HG03571 (cell line): ENCODE results near the gene AKAP12.
"Not testable (repeated sequence)": the region's sequence is repeated elsewhere in the genome, so short reads cannot be mapped to it uniquely, and the experiment has no call there.

Source experiments
- ATAC-seq: cut with Tn5 transposase; IDR thresholded peaks from one replicate; pipeline ENCODE4 v1.9.1; 2021; ENCODE audit not compliant: unreplicated experiment

Gene AKAP12

DNA sequence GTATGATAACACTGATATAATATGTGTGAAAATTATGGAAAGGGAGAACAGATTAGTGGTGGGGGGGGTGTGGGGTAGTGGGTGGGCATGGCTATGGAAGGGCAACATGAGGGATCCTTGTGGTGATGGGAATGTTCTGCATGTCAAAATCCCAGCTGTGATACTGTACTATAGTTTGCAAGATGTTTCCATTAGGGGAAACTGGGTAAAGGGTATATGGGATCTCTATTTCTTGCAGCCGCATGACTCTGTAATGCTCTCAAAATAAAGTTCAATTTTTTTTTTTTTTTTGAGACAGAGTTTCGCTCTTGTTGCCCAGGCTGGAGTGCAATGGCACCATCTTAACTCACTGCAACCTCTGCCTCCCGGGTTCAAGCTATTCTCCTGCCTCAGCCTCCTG, 137.3 kb downstream of the AKAP12 start:
- ATAC-seq: no peak

DNA sequence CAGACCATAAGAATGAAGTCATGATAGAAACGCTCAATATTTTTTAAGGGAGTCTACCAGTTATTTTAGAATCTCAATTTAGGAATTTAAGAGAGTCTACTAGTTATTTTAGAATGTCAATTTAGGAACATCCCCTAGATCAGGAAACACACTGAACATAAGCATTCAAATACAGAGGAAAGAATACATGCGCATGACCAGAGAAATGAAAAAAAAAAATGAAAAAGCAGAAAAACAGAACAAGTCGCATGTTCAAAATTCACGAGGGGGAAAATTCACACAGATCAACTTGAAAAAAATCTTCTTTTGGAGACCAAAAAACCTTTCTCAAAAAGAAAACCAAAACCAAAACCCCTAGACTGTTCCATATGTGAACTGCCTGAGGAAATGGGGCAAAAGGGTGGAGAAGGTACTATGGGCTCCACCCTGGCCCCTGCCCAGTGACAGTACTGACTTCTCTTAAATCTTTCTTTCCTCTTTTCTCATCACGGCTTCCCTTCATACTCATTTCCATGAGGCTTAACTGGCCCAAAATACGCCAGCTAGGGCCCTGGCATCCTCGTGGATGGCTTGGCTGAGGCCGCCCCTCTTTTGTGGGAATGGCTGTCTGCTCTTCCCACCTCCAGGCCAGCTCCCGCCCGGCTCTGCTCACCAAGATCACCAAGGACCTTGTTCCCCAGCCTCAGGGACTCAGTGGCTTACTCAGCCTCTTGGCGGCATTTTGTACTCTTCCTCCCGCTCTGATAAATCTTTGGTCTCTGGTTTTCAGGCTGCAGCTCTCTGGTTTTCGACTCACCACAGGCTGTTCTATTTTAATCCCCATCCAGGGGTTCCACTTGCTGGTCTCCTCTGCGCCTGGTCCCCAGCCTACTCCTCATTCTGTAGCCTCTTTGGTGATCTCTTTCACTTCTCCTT, 140.4 kb downstream of the AKAP12 start:
- peak; percentile 52 for ATAC-seq

DNA sequence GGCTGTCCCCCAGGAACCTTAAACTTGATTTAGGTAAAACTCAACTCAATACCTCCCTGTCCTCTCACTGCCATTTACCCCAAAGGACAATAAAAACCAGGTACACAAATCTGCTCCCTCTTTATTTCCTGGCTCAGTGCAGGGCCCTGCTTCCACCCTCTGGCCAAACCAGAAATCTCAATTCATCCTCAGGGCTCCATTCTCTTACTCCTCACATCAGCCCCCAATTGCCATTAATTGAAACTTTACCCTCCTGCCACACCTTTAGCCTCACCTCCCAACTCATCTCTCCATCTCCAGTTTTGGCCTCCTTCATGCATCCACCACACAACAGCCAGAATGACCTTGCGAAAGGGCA, 141.1 kb downstream of the AKAP12 start:
- no peak for ATAC-seq

DNA sequence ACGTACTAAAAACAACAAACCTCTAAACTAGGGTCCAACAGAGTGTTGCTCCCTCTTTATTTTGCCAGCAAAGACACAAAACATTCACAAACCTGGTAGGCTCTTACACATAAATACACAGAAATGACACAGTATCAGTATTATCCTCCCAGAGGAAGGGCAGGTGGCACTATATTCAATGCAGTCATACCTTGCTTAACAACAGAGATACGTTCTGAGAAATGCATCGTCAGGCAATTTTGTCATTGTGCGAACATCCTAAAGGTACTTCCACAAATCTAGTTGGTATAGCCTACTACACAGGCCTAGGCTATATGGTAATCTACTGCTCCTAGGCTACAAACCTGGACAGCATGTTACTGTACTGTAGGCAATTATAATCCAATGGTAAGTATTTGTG, 142.0 kb downstream of the AKAP12 start:
- ATAC-seq: no peak

DNA sequence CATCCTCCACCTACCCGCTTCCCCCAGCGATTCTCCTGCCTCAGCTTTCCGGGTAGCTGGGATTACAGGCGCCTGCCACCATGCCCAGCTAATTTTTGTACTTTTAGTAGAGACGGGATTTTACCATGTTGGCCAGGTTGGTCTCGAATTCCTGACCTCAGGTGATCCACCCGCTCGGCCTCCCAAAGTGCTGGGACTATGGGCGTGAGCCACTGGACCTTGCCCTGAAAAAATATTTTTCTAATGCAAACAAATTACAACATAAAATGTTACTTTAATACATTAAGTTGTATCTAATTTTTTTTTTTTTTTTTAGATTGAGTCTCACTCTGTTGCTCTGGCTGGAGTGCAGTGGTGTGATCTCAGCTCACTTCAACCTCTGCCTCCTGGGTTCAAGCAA, 142.9 kb downstream of the AKAP12 start:
- not testable (repeated sequence) for ATAC-seq

DNA sequence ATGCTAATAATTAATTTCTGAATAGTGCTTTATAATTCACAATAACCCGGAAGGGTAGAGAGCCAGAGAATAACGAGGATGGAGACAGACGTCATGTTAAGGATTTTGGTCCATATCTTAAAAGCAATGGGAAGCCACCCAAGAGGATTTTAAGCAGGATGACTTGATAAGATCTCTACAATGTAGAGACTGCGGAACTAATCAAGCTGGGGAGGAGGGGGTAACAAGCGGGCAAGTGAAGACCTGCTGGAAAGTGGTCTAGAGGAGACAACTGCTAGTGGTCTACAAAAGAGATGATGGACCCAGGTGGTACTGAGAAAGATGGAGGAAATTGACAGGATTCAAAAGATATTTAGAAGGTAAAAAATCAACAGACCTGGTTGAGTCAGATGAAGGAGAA, 144.4 kb downstream of the AKAP12 start:
- ATAC-seq: no peak

DNA sequence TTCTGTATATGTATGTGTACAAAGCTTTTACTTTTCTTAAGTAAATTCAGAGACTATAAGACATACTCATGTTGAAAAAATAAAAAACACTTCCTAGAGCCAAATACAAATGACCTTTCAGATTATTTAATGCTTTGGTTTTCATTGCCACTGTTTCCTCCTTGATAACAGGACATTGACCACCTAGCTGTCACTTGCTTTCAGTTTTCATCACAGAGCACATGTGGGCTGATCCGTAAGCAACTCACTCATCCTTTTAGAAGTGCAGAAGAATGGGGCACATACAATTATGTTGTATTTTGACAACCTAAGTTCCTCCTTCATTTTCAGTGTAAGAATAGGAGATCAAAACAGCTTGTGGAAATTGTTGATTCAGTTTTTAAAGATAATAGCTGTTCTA, 145.4 kb downstream of the AKAP12 start:
- no peak for ATAC-seq

DNA sequence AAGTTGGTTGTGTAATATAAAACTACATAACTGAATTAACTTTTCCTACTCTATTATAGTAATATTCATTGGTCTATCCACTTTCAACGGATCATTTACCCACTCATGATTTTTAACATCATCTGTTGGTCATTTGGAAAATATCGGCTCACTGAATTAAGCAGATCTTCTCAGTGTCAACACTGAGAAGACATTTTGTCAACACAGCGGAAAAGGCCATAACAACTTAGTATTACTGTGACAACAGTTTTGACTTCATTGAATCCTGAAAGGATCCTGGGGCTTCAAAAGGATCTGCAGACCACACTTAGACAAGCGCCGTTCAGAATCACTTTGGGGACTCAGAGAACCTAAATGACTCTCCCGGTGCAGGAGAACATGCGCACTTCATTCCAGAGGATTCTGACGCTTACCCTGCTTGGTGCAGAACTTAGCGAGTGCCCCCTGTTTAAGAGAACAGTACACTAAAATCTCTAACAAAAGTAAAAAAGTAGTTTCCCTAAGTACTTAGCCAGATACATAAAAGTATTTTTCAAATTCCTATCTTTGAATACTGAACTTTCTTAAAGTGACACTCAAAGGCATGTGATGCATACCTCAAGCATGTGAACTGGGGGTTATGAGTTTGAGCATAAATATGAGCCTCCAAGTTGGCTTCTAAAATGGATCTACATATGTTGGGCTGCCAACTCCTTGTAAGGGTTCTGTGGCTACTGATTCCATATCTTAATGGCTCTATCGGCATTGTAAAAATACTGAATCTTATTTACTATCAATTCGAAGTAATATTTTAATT, 147.6 kb downstream of the AKAP12 start:
- ATAC-seq: no peak

DNA sequence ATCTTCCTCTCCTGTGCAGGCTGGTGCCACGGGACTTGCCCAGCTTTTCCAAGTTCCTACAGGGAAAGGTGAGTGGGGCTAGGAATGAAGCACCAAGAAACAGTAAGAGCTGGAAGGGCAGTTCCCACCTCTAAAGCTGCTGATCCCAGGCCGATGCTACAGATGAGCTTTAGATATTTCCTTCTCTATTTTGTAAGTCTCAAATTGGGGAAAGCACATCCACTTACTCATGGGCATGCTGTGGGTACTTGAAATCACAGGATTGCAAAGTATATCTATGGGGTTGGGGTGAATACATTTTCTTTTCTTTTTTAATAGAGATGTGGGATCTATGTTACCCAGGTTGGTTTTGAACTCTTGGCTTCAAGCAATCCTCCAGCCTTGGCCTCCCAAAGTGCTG, 148.5 kb downstream of the AKAP12 start:
- no peak for ATAC-seq

DNA sequence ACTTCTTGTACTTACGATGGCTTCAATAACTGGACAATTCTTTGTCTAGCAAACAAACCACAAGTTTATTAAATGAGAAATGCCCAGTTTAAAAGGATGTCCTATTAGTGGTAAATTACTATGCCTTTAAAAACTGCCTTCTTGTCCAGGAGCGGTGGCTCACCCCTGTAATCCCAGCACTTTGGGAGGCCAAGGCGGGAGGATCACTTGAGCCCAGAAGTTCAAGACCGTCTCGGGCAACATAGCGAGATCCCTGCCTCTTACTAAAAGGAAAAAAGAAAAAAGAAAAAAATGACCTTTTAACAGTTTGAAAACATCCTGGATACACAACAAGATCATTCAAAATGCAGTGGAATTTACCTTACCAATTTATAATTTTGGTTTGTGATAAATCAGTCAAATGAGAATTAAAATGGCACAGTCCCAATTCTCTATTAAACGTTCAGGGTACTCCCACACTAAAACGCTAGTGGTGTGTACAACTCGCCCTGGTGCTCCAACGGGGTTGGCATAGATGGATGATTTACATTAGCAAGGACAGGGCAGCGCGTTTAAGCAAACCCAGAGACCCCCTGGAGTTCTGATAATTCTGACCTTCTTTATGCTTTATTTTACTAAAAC, 149.3 kb downstream of the AKAP12 start:
- no peak for ATAC-seq

DNA sequence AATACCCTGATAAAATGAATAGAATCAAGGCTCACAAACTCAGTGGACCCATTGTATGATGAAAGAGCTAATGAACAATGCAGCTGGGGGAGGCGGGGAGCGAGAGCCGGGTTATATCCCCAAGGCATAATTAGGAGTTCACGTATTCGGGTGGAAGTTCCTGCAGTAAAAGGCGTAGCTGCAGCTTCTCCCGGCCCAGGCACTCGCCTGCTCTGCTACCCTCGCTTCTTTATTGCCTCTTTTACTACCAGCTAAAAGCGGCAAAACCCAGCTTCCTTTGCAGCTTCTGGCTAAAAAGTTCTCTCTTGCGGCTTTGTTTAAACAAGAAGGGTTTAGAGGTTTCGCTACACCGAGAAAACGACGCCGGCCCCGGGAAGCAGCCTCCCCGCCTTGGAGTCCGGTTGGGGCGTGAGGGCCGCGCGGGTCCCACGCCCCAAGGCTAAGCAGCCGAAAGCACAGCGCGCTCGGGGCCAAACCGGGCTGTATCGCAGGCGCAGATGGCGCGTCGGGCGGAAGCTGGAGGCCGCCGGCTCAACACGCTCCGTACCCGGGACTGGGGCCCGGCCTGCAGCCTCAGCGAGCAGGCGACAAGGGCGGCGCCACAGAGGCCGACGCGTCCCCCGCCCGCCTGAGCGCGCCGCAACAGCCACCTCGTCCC, 150.0 kb downstream of the AKAP12 start:
- ATAC-seq: peak; percentile 55

DNA sequence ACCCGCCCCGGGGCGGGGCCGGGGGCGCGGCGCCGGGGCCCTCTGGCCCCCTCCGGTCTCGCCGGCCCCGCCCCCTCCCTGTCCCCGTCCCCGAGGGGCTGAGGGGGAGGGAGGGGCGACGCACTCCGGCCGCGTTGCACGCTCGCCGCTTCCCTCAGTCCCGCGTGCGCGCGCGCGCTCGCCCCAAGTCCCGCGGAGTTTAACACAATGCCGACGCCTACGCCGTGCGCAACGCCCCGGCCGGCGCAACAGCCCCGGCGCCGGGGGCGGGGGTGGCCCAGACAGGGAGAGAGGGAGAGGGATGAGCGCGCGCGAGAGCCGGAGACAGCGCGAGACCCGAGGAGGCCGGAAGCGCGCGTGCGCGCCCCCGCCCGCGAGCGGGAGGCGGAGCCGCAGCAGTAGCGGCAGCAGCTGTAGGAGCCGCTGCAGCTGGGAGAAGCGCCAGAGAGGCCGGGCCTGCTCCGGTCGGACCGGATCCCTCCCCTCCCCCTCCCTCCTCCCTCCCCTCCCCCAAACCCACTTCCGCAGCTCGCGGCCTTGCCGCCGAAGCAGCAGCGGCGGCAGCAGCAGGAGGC, 150.6 kb downstream of the AKAP12 start:
- ATAC-seq: peak; percentile 84

DNA sequence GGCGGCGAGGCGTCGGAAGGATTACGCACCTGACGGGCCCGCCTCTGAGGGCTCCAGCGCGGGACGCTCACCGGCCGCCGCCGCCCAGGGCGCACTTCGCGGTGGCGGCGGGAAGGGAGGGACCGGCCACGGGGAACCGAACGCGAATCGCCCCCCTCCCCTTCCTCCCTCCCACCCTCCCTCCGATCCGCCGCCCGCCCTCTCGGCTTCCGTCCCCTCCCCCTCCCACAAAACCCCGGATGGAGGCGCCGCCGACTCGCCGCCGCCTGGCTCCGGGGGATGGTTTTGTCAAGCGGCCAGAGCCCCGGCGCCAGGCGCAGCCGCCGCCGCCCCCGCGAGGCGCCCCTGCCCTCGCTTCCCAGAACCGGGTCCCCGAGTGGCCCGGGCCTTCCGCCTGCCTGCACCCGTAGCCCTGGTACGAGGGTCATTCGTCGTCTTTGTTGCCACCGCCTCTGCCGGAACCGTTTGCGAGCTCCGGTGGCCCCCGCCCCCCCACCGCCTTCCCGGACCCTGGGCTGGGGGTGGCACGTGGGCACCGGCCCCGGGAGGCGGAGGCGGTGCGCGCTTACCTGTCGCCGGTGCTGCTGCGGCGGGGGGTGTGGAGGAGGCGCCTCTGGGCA, 151.2 kb downstream of the AKAP12 start:
- ATAC-seq: peak; percentile 3

DNA sequence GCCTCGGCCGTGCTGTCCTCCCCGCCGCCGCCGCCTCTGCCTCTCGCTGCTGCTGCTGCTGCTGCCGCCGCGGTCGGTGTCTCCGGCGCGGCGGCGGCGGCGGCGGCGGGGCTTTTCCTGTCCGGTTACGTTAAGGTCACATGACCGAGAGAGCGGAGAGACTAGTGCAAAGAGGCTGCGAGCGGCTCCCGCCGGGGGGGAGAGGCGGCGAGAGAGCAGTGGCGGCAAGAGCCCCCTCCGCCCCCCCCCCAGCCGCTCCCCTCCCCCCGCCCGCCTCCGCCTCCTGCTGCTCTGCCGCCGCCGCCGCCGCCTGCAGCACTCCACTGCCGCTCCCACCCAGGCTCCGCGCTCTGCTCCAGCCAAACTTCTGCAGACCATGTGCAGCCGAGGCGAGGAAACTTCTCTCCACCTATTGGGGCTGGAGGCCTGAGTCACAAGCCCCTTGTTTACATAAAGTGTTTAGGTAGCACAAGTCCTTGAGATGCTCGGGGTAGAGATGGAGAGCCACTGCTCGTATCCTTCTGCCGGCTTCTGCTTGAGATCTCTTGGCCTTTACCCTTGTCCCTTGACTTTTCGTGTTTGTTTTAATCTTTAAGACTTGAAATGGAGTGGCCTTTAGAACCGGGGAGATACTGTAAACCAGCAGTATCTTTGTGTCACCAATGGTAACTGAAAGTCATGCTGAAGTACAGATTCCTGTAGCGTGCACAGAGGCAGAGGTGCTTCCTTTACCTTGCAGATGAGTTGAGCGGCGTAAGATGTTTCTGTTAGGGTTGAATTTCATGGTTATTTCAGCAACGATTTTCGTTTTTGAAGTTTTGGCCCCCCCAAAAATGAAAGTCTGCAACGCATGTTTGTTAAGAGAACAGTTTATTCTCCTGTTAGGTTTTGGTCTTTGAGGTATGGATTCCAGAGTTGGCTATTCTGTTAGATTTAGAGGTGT, 152.0 kb downstream of the AKAP12 start, which contains the start of gene ZBTB2:
Gene ZBTB2, minus strand, starts transcription at position 89 of the 943 bp plus-strand sequence. CDS start 17,922 bp downstream, outside the sequence.
- ATAC-seq: peak; percentile 3

DNA sequence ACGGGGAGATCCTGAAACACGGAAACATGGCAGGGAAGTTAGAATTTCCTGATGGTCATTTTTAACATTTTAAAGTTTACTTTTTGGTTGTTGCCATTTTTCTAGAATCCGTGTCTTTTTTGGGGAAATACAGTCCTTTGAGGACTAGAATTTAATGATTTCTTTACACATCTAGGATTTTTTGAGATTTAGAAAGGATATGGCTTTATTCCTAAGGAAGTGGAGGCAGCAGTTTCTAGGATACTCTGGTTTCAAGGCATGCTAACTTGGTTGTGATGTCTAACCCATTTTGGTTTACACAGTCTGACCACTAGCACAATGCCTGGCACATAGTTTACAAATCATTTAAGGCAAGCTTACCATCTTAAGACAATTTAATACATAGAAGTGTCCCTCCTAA, 152.7 kb downstream of the AKAP12 start:
- ATAC-seq: no peak

DNA sequence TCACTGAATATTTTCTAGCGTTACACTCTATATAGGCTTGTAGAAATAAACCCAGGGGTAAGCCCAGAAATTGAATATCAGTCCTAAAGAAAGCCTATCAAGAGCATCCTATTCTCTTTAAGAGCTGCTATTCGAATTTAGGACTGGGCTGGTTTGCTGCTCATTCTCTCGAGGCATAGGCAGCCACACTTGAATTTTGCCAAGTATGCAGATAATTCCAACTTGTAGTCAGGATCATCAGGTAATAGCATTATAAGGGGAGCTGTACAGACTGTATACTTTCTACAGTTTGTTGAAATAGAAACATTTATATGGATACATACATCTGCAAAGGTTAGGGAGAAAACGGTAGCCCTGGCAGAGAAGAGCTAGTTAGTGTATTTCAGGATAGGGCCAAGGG, 153.6 kb downstream of the AKAP12 start:
- no peak for ATAC-seq

DNA sequence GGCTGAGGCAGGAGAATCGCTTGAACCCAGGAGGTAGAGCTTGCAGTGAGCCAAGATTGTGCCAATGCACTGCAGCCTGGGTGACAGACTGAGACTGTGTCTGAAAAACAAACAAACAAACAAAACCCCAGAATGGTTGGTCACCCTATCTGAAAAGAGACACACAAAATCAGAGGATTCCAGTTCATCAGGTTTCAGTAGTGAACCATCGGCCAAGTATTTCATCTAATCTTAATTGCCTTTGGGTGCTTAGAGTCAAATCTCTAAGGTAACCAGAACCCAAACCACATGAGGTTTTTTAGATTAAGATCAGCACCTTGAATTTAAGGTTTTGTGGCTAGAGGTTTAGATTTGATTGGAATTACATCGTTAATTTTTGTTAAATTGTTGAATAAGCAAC, 159.9 kb downstream of the AKAP12 start:
- ATAC-seq: no peak

DNA sequence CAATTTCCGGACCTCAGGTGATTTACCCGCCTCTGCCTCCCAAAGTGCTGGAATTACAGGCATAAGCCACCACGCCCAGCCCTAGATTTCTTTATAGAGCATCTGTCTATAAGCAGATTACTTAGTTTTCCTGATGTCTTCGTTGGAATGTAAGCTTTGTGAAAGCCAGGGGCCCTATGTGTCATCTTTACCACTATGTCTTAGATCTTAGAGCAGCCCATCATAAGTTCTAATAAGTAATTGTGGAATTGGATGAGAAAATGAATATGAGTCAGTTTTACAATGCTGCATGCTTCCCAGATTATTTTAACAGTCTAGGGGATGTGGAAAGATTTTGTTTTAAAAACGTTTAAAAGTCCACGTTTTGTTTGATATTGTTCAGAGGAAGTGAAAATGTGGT, 160.7 kb downstream of the AKAP12 start:
- ATAC-seq: no peak

DNA sequence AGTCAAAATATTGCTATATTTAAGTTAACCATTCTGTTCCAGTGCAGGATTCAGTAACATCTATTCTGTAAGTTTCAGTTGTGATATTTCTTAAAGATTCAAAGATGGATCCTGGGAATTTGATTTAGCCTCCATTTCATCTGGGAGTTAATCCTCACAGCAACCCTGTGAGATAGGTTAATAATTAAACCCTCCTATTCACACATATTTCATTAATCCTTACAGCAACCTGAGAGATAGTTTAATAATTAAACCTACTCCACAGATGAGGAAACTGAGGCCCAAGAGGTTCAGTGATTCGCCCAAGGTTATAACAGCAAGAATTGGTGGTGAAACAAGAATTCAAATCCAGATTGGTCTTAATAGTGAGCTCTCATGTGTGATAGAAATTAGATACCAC, 162.5 kb downstream of the AKAP12 start:
- no peak for ATAC-seq
